ENCODE results near the gene ACTG2.
"Not testable (repeated sequence)": the region's sequence is repeated elsewhere in the genome, so short reads cannot be mapped to it uniquely, and the experiment has no call there.

The ACTG2 gene

DNA sequence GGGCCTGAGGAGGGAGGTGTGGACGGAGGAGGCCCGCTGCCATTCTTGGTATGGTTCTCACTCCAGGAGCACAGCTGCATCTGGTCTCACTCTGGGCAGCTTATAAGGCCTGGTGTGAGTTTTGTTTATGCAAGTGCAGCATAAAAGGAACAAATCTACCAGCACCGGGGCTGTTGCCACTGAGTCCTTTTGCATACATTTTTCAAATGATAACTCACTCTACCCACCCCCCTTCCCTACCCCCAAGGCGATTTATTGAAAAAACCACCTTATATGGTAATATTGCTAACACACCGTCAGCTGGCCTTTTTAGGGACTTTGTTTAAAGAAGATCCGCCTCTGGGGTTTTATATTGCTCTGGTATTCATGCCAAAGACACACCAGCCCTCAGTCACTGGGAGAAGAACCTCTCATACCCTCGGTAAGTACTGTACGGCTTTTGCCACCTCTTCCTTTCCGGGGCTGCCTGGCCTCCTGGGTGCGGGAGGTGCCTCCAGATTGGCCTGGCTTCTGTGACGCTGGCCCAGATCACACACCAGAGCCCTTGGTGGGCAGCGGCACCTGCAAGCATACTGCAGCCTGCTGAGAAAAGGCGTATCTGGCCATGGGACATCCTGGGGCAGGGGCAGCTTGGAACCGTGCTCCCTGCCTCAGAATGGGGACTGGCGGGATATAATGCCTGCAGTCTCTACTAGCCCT, at the start of gene ACTG2:
Gene ACTG2, plus strand, starts transcription at position 378 of the 699 bp plus-strand sequence. CDS start 8,304 bp downstream, outside the sequence.
- no peak for DNase-seq

DNA sequence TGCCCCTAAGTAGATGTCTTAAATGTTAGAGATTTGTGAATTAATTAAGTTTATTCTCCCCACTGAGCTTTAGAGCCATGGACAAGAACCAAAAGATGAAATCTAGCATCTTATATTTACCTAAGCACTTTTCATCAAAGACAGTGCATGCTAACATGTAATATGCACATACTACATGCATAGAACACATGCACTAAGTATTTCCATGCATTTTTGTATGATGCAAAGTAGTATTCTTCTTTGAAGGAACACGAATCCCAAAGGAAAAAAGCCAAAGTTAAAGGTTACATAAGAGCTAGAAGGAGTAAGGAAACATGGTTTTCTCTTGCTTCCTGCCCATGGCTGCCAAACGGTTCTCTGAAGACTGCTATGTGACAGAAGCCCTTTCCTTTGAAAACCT, 48.7 kb upstream of the ACTG2 start:
- no peak for DNase-seq

DNA sequence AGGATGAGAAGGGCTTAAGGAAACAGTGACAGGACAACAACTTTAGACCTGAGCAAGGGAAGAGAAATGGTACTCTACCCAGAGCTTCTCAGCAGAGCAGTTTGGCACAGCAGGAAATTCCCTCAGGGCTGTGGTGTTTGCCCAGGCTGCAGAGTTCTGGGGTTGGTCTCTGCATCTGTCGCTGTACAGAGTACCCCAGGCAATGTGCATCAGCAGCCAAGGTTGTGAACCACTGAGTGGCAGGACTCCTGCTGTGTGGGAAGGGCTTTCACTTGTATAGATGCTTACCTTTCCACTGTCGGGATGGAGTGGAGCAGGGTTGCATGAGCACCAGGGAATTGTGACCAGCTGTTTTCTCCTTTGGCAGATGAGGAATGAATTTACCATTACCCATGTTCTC, 42.8 kb upstream of the ACTG2 start:
- DNase-seq: no peak

GRCh38 chr2:73851274-73851673, 41.5 kb upstream of the ACTG2 start:
- no peak for DNase-seq

GRCh38 chr2:73852020-73852419, 40.8 kb upstream of the ACTG2 start:
- DNase-seq: no peak

- DNase-seq: no peak
Measured at GRCh38 chr2:73855526-73855925, 37.3 kb upstream of the ACTG2 start.

DNA sequence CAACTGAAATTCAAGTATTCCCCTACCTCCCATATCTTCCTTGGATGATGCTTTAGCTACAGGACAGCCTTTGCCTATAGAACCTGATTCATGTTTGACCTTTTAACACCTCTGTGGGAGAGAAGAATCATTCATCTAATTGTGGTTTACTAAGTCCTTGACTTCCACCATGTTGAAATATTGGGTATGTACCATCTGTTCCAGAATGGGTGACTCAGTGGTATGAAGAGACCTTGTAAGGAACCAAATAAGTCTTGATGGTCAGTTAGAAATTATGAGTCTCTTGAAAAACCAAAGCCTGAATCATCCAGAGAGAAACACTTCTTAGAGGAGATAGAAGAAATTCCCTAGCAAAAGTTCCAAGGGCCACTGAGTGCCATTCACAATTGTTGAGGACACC, 36.6 kb upstream of the ACTG2 start:
- DNase-seq: no peak

DNA sequence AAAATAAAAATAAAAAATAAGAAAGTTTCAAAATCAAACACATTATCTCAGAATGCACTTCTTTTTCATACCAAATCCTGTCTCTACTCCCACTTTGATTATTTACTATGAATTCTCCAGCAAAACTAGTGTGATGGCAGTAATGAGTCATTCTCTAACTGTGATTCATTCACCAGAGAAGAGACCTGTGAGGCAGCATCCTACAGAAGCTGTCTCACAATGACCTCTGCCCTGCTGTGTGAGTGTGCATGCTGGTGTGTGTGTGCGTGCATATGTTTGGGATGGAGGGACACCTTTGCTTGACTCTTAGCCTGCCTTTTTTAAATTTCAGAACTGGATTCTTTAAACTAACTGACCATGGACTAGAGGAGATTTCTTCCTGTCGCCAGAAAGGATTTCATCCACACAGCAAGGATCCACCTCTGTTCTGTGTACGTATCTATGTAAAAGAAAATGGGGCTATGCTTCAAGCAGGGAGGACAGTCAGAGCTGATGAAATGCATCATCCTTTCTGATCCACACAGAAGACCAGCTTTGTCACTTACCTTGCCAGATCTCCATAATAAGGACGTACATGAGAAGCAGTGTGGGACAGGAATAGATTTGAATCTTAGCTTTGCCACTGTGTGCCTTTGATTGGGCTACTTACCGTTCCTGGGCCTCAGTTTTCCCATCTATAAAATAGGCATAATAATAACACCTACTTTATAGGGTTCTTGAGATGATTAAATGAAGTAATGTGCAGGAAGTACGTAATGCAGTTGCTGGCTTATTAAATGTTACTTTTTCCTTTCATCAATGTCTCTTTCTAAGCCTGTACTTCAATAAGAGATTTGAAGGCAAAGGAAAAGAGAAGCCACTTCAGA, 32.9 kb upstream of the ACTG2 start:
- DNase-seq: no peak

GRCh38 chr2:73862987-73863386, 29.8 kb upstream of the ACTG2 start:
- no peak for DNase-seq

GRCh38 chr2:73868204-73868978, 24.4 kb upstream of the ACTG2 start:
- DNase-seq: no peak

GRCh38 chr2:73870084-73870483, 22.7 kb upstream of the ACTG2 start:
- DNase-seq: peak; percentile 20

GRCh38 chr2:73877071-73877802, 15.6 kb upstream of the ACTG2 start:
- no peak for DNase-seq

GRCh38 chr2:73877984-73878383, 14.8 kb upstream of the ACTG2 start:
- DNase-seq: not testable (repeated sequence)

DNA sequence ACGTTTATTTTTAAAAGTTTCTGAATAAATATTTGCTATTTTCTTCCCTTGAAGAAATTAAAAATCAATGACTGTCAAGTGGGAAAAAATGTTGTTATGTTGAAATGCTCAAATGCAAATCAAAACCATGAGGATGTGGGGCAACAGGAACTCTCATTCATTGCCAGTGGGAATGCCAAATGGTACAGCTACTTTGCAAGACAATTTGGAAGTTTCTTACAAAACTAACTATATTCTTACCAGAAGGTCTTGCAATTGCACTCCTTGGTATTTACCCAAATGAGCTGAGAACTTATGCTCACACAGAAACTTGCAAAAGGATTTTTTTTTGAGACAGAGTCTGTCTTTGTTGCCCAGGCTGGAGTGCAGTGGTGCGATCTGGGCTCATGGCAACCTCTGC, 7.4 kb upstream of the ACTG2 start:
- DNase-seq: no peak

DNA sequence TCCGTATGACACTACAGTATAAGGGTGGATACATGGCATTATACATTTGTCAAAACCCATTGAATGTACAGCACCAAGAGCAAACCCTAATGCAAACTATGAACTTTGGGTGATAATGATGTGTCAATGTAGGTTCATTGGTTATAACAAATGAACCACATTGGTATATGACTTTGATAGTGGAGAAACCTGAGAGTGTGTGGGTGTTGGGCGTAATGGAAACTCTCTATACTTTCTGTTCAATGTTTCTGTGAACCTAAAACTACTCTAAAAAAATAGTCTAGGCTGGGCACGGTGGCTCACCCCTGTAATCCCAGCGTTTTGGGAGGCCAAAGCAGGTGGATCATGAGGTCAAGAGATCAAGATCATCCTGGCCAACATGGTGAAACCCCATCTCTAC, 6.5 kb upstream of the ACTG2 start:
- DNase-seq: no peak

DNA sequence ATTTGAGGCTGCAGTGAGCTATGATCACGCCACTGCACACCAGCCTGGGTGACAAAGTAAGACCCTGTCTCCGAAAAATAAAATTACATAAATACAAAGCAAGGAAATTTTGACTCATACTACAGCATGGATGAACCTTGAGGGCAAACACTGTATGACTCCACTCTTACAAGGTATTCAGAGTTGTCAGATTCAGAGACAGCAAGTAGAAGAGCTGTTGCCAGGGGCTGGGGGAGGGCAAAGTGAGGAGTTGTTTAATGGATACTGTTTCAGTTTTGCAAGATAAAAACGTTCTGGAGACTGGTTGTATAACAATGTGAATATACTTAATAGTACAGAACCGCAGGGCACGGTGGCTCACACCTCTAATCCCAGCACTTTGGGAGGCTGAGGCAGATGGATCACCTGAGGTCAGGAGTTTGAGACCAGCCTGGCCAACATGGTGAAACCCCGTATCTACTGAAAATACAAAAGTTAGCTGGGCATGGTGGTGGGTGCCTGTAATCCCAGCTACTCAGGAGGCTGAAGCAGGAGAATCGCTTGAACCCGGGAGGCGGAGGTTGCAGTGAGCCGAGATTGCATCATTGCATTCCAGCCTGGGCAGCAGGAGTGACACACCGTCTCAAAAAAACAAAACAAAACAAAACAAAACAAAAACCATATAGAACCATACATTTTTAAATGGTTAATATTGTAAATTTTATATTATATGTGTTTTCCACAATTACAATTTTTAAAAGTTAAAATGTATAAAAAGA, 5.0 kb upstream of the ACTG2 start:
- DNase-seq: not testable (repeated sequence)

- no peak for DNase-seq
Measured at GRCh38 chr2:73888388-73888787, 4.4 kb upstream of the ACTG2 start.

- no peak for DNase-seq
Measured at GRCh38 chr2:73889206-73889605, 3.6 kb upstream of the ACTG2 start.

- no peak for DNase-seq
Measured at GRCh38 chr2:73890301-73891092, 2.3 kb upstream of the ACTG2 start.

- DNase-seq: no peak
Measured at GRCh38 chr2:73891276-73891901, 1.4 kb upstream of the ACTG2 start.
